HG03045 (cell line): ENCODE results near the gene FOXI3.

Experiments used
- ATAC-seq: cut with Tn5 transposase; IDR thresholded peaks from one replicate; pipeline ENCODE4 v1.9.1; 2021; ENCODE audit warnings: mild to moderate bottlenecking, moderate library complexity; ENCODE audit not compliant: unreplicated experiment

Gene FOXI3

GRCh38 chr2:88452565-88452905 lies at the start of gene FOXI3:
FOXI3 (minus strand) TSS chr2:88452693; CDS start chr2:88452535, 158 bp downstream.
- ATAC-seq = no peak

- ATAC-seq = no peak
Observed at GRCh38 chr2:88500691-88501090, 48.2 kb upstream of the FOXI3 start.

- no peak for ATAC-seq
Observed at GRCh38 chr2:88499204-88499603, 46.7 kb upstream of the FOXI3 start.

- no peak for ATAC-seq
Observed at GRCh38 chr2:88493481-88493880, 41.0 kb upstream of the FOXI3 start.

GRCh38 chr2:88492002-88492401 lies 39.5 kb upstream of the FOXI3 start:
- ATAC-seq = no peak

GRCh38 chr2:88489181-88489580 lies 36.7 kb upstream of the FOXI3 start:
- ATAC-seq = no peak

GRCh38 chr2:88483200-88483599 lies 30.7 kb upstream of the FOXI3 start:
- no peak for ATAC-seq

GRCh38 chr2:88481691-88482336 lies 29.3 kb upstream of the FOXI3 start:
- no peak for ATAC-seq

- no peak for ATAC-seq
Observed at GRCh38 chr2:88472811-88473210, 20.3 kb upstream of the FOXI3 start.

- no peak for ATAC-seq
Observed at GRCh38 chr2:88471083-88471942, 18.8 kb upstream of the FOXI3 start.

- no peak for ATAC-seq
Observed at GRCh38 chr2:88469202-88470114, 17.0 kb upstream of the FOXI3 start.

GRCh38 chr2:88464153-88464552 lies 11.7 kb upstream of the FOXI3 start:
- ATAC-seq = no peak

- no peak for ATAC-seq
Observed at GRCh38 chr2:88458633-88459032, 6.1 kb upstream of the FOXI3 start.

- no peak for ATAC-seq
Observed at GRCh38 chr2:88452980-88453582, 588 bp upstream of the FOXI3 start.

- no peak for ATAC-seq
Observed at GRCh38 chr2:88451811-88452564, 505 bp downstream of the FOXI3 start.

GRCh38 chr2:88450925-88451810 lies 1.3 kb downstream of the FOXI3 start:
- ATAC-seq = no peak

GRCh38 chr2:88450186-88450585 lies 2.3 kb downstream of the FOXI3 start:
- ATAC-seq = no peak

- no peak for ATAC-seq
Observed at GRCh38 chr2:88448248-88448647, 4.2 kb downstream of the FOXI3 start.

GRCh38 chr2:88443353-88443938 lies 9.0 kb downstream of the FOXI3 start:
- no peak for ATAC-seq
